H1 (cell line): ENCODE data around the gene ITPKC. TPM values are rescaled to one million over a fixed set of nuclear protein-coding genes. Genes with fewer than 3 reads are reported as not detected.

Experiments
- CTCF ChIA-PET: fragments of 300-600 bp; sonication (Branson Sonifier 250); formaldehyde crosslinking; loops from one replicate; lab custom pipeline; 2021; ENCODE audit not compliant: partially characterized antibody; lab: Charles Lee
- POLR2A ChIA-PET: fragments of 300-600 bp; sonication (Branson Sonifier 250); formaldehyde crosslinking; loops from one replicate; lab custom pipeline; 2021; ENCODE audit warnings: inconsistent platforms; ENCODE audit not compliant: partially characterized antibody; lab: Charles Lee
- DNase-seq, 2 experiments: peaks; one replicate each; pipeline versions ENCODE4 v3.0.0 to v3.0.0-alpha.2; 2010 to 2022; ENCODE audit warnings: low spot score in 2 of 2, low read depth in 1 of 2, mixed read lengths in 1 of 2
- FAIRE-seq: peaks from 2 replicates; lab custom pipeline; 2011; peaks lifted over from hg19 to GRCh38; lab: Jason Lieb, UNC
- H2AFZ ChIP-seq: 2 replicates; pipeline ENCODE4 v1.8.1; 2012; ENCODE audit warnings: low read length, inconsistent platforms
- H2AK5ac ChIP-seq: 2 replicates; pipeline ENCODE4 v1.6.1; 2013; ENCODE audit warnings: low read depth, low read length
- H2BK120ac ChIP-seq: replicated peaks from 2 replicates; pipeline ENCODE3; 2013; ENCODE audit warnings: low read depth, low read length, inconsistent platforms
- H2BK12ac ChIP-seq: 2 replicates; pipeline ENCODE4 v1.6.1; 2013; ENCODE audit warnings: low read depth, low read length
- H2BK15ac ChIP-seq: 2 replicates; pipeline ENCODE4 v1.6.1; 2013; ENCODE audit warnings: low read length
- H2BK20ac ChIP-seq: 2 replicates; pipeline ENCODE4 v1.6.1; 2013; ENCODE audit warnings: low read length
- H2BK5ac ChIP-seq: 2 replicates; pipeline ENCODE4 v1.6.1; 2013; ENCODE audit warnings: low read depth, low read length
- H3K14ac ChIP-seq: 2 replicates; pipeline ENCODE4 v1.6.1; 2013; ENCODE audit warnings: inconsistent platforms; ENCODE audit not compliant: insufficient read length
- H3K18ac ChIP-seq: 2 replicates; pipeline ENCODE4 v1.6.1; 2013; ENCODE audit warnings: low read length; ENCODE audit errors: extremely low read depth
- H3K23ac ChIP-seq: 2 replicates; pipeline ENCODE4 v1.6.1; 2013; ENCODE audit warnings: inconsistent platforms; ENCODE audit not compliant: insufficient read length
- H3K23me2 ChIP-seq: 2 replicates; pipeline ENCODE4 v1.6.1; 2013; ENCODE audit warnings: low read depth, low read length
- H3K27ac ChIP-seq: 2 replicates; pipeline ENCODE4 v1.6.1; 2011; ENCODE audit warnings: low read depth, low read length, inconsistent platforms
- H3K27me3 ChIP-seq, 4 experiments: replicated peaks in 1 of 4; 1 replicate in 1 of 4; 2 replicates in 3 of 4; pipeline versions ENCODE4 v1.6.1 to v1.8.1; 2011 to 2013; ENCODE audit warnings: low read length in 3 of 4, mild to moderate bottlenecking in 3 of 4, inconsistent platforms in 2 of 4, mixed read lengths in 2 of 4, moderate library complexity in 1 of 4; ENCODE audit not compliant: control insufficient read depth in 3 of 4, insufficient read depth in 3 of 4; ENCODE audit errors: extremely low read depth in 1 of 4
- H3K36me3 ChIP-seq, 4 experiments: 2 replicates each; pipeline versions ENCODE4 v1.6.1 to v1.8.1; 2011 to 2013; ENCODE audit warnings: mild to moderate bottlenecking in 4 of 4, low read length in 3 of 4, moderate library complexity in 2 of 4, control low read depth in 1 of 4, inconsistent platforms in 1 of 4; ENCODE audit not compliant: insufficient read depth in 4 of 4, control insufficient read depth in 2 of 4
- H3K4ac ChIP-seq: replicated peaks from 2 replicates; pipeline ENCODE3; 2013; ENCODE audit warnings: low read length, low read depth, mixed read lengths, inconsistent platforms; ENCODE audit not compliant: insufficient read length
- H3K4me1 ChIP-seq, 4 experiments: replicated peaks in 1 of 4; 1 replicate in 1 of 4; 2 replicates in 3 of 4; pipeline versions ENCODE4 v1.6.1 to v1.8.1; 2011 to 2013; ENCODE audit warnings: low read length in 3 of 4, inconsistent platforms in 2 of 4, mixed read lengths in 1 of 4; ENCODE audit not compliant: insufficient read depth in 4 of 4, control insufficient read depth in 3 of 4
- H3K4me2 ChIP-seq, 2 experiments: 2 replicates each; pipeline versions ENCODE4 v1.6.1 to v1.8.1; 2011 to 2013; ENCODE audit warnings: low read depth in 2 of 2, low read length in 2 of 2, control low read depth in 1 of 2, inconsistent platforms in 1 of 2, mild to moderate bottlenecking in 1 of 2; ENCODE audit not compliant: insufficient read depth in 1 of 2
- H3K4me3 ChIP-seq, 4 experiments: fragments of 200-600, 300-600 bp in 1 of 4; sonication (generic), shearing (Covaris generic), sonication (Bioruptor Twin) in 1 of 4; 2 replicates each; pipeline versions ENCODE4 v1.5.1 to v1.8.1; 2011 to 2016; ENCODE audit warnings: low read length in 4 of 4, low read depth in 3 of 4, control low read depth in 2 of 4, inconsistent platforms in 2 of 4, mild to moderate bottlenecking in 2 of 4, mixed read lengths in 1 of 4, moderate library complexity in 1 of 4; ENCODE audit not compliant: insufficient read depth in 2 of 4; ENCODE audit errors: extremely low read depth in 1 of 4
- H3K56ac ChIP-seq: replicated peaks from 2 replicates; pipeline ENCODE3; 2013; ENCODE audit warnings: low read depth, mild to moderate bottlenecking, mixed read lengths, low read length, inconsistent platforms; ENCODE audit not compliant: insufficient read length
- H3K79me1 ChIP-seq: 2 replicates; pipeline ENCODE4 v1.6.1; 2013; ENCODE audit warnings: low read depth, low read length, control low read depth
- H3K79me2 ChIP-seq, 2 experiments: 2 replicates each; pipeline versions ENCODE4 v1.6.1 to v1.8.1; 2012 to 2013; ENCODE audit warnings: low read length in 2 of 2, mild to moderate bottlenecking in 2 of 2, inconsistent platforms in 1 of 2; ENCODE audit not compliant: insufficient read depth in 2 of 2, control insufficient read depth in 1 of 2
- H3K9ac ChIP-seq, 4 experiments: replicated peaks in 1 of 4; 1 replicate in 1 of 4; 2 replicates in 3 of 4; pipeline versions ENCODE4 v1.6.1 to v1.8.1; 2011 to 2013; ENCODE audit warnings: low read depth in 3 of 4, low read length in 3 of 4, control low read depth in 2 of 4, mild to moderate bottlenecking in 2 of 4, moderate library complexity in 2 of 4, inconsistent platforms in 1 of 4; ENCODE audit errors: extremely low read depth in 1 of 4
- H3K9me3 ChIP-seq, 2 experiments: 2 replicates each; pipeline versions ENCODE4 v1.6.1 to v1.8.1; 2012 to 2013; ENCODE audit warnings: mild to moderate bottlenecking in 2 of 2, moderate library complexity in 2 of 2, control low read depth in 1 of 2, inconsistent platforms in 1 of 2, low read depth in 1 of 2, low read length in 1 of 2, mixed read lengths in 1 of 2; ENCODE audit not compliant: insufficient read depth in 2 of 2
- H4K20me1 ChIP-seq, 2 experiments: replicated peaks in 1 of 2; 2 replicates each; pipeline versions ENCODE3 to v1.8.1; 2011 to 2013; ENCODE audit warnings: inconsistent platforms in 2 of 2, low read length in 2 of 2, mild to moderate bottlenecking in 1 of 2; ENCODE audit not compliant: insufficient read depth in 2 of 2, control insufficient read depth in 1 of 2
- H4K5ac ChIP-seq: 2 replicates; pipeline ENCODE4 v1.6.1; 2013; ENCODE audit warnings: low read length, low read depth, mixed read lengths, inconsistent platforms; ENCODE audit not compliant: insufficient read length
- H4K8ac ChIP-seq: 2 replicates; pipeline ENCODE4 v1.8.0; 2013; ENCODE audit warnings: mild to moderate bottlenecking, moderate library complexity, low read length, inconsistent platforms; ENCODE audit not compliant: insufficient read depth; ENCODE audit errors: extremely low read depth
- H4K91ac ChIP-seq: replicated peaks from 2 replicates; pipeline ENCODE3; 2013; ENCODE audit warnings: low read length, mixed read lengths, inconsistent platforms; ENCODE audit not compliant: insufficient read length
- ASH2L ChIP-seq: fragments of 200-600, 300-600 bp; sonication (generic); IDR thresholded peaks from one replicate; pipeline ENCODE4 v1.7.1; 2017; ENCODE audit warnings: low read length
- BACH1 ChIP-seq: IDR thresholded peaks from 2 replicates; pipeline ENCODE4 v1.6.1; 2012; ENCODE audit warnings: low read length, improper control_type of control experiment
- CREB1 ChIP-seq: IDR thresholded peaks from 2 replicates; pipeline ENCODE4 v1.6.1; 2012; ENCODE audit warnings: inconsistent platforms
- EGR1 ChIP-seq: IDR thresholded peaks from 2 replicates; pipeline ENCODE4 v1.6.1; 2011; ENCODE audit warnings: low read depth, low read length, borderline replicate concordance
- EP300 ChIP-seq, 2 experiments: IDR thresholded peaks; 1 replicate in 1 of 2; 2 replicates in 1 of 2; pipeline ENCODE4 v1.6.1; 2011 to 2012; ENCODE audit warnings: low read depth in 2 of 2, low read length in 2 of 2, mild to moderate bottlenecking in 2 of 2, borderline replicate concordance in 1 of 2, inconsistent platforms in 1 of 2, moderate library complexity in 1 of 2
- FOSL1 ChIP-seq: IDR thresholded peaks from 2 replicates; pipeline ENCODE4 v1.6.1; 2011; ENCODE audit warnings: mild to moderate bottlenecking, low read depth, low read length, moderate library complexity; ENCODE audit not compliant: insufficient read depth
- GTF2F1 ChIP-seq: IDR thresholded peaks from 2 replicates; pipeline ENCODE4 v1.6.1; 2012; ENCODE audit warnings: low read depth, low read length, improper control_type of control experiment, borderline replicate concordance
- NRF1 ChIP-seq: IDR thresholded peaks from 2 replicates; pipeline ENCODE4 v1.6.1; 2011; ENCODE audit warnings: mild to moderate bottlenecking, low read depth, low read length, improper control_type of control experiment
- POLR2AphosphoS5 ChIP-seq: IDR thresholded peaks from 2 replicates; pipeline ENCODE4 v1.6.1; 2011; ENCODE audit warnings: low read depth, low read length
- RAD21 ChIP-seq, 2 experiments: IDR thresholded peaks in 1 of 2; conservative IDR thresholded peaks in 1 of 2; 2 replicates each; pipeline ENCODE4 v1.6.1; 2011; ENCODE audit warnings: low read depth in 2 of 2, low read length in 2 of 2, improper control_type of control experiment in 1 of 2, inconsistent platforms in 1 of 2, mild to moderate bottlenecking in 1 of 2, moderate library complexity in 1 of 2
- RBBP5 ChIP-seq: IDR thresholded peaks from 2 replicates; pipeline ENCODE4 v1.7.1; 2012; ENCODE audit warnings: low read depth, mild to moderate bottlenecking, inconsistent platforms, low read length, moderate library complexity, borderline replicate concordance
- SIRT6 ChIP-seq: IDR thresholded peaks from one replicate; pipeline ENCODE4 v1.7.1; 2012; ENCODE audit warnings: low read length, inconsistent platforms
- SP1 ChIP-seq: IDR thresholded peaks from 2 replicates; pipeline ENCODE4 v1.6.1; 2011; ENCODE audit warnings: low read depth, low read length
- TCF12 ChIP-seq: IDR thresholded peaks from 2 replicates; pipeline ENCODE4 v1.6.1; 2011; ENCODE audit warnings: low read depth, mild to moderate bottlenecking, low read length
- ZNF274 ChIP-seq: IDR thresholded peaks from 2 replicates; pipeline ENCODE4 v1.7.0; 2012; ENCODE audit warnings: low read length, borderline replicate concordance; ENCODE audit errors: extremely low read depth
- WGBS, 2 experiments: shearing (Covaris generic) in 1 of 2; methylation state at CpG; one replicate each; pipeline versions ENCODE4 v1.1.6 to v1.1.7; 2013 to 2015; ENCODE audit warnings: low lambda C conversion rate in 2 of 2, mixed read lengths in 2 of 2, inconsistent platforms in 1 of 2, low coverage in 1 of 2, missing lambda C conversion rate in 1 of 2; ENCODE audit not compliant: insufficient replicate concordance in 2 of 2, insufficient coverage in 1 of 2, insufficient read length in 1 of 2; ENCODE audit errors: extremely low coverage in 1 of 2, missing lambda C conversion rate in 1 of 2; 5-methylcytosine and 5-hydroxymethylcytosine counted together
- polyA plus RNA-seq, 7 experiments: library from polyadenylated mRNA; depleted of rRNA in 3 of 7; stranded (reverse) in 5 of 7; unstranded in 2 of 7; fragments of >200 nt in 5 of 7; fragments of 200-250 nt in 2 of 7; gene quantifications; 1 replicate in 5 of 7; 2 replicates in 1 of 7; 4 replicates in 1 of 7; pipeline versions ENCODE4 v1.2.1 to v1.2.3, GENCODE V29; 2011 to 2013; ENCODE audit warnings: missing spikeins in 2 of 7, mixed read lengths in 2 of 7
- total RNA-seq: library from RNA; stranded (reverse); fragmentation: NEBNext Ultra II Directional; extraction: Animal tissue kit (Norgen Biotek cat#: 25700); gene quantifications from 2 replicates; pipeline ENCODE4 v1.2.1, GENCODE V29; 2021

ITPKC gene
- total and polyA plus RNA-seq, 2 of the 8 experiments (the other 6 are each of a cell fraction or from before 2014, with no cell fraction given): 5.2 to 8.9 TPM

DNA sequence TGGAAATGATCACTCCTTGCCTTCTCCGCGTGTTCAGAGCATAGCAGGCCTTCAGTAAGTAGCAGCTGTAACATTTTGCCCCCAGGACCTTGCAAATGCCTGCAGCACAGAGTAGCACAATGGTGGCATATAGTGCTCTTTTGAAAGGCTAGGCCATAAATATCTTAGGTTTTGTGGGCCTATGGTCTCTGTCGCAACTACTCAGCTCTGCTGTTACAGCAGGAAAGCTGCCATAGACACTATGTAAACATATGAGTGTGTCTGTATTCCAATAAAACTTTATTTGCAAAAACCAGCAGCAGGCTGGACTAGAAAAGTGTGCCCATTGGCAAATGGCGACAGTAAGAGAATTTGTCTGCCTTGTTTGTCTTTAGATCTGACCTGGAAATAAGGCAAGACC lies 9.4 kb downstream of the ITPKC start:
- Histone ChIP-seq H3K36me3 (peaks cover 2 to 14% (median 6%) of the 10 kb centered on the region in 4 experiments; a peak in 5 of 8 replicates), H2BK15ac (no peak overlapping the region), H2BK5ac (no peak overlapping the region), H3K18ac (no peak overlapping the region), H3K9ac (no peak overlapping the region), H3K27me3 (no peaks in the 10 kb centered on the region), H3K4ac (no peak overlapping the region), H3K9me3 (no peaks in the 10 kb centered on the region), H2BK12ac (no peak overlapping the region), H3K4me1 (no peaks in the 10 kb centered on the region), H4K5ac (no peak overlapping the region), H4K8ac (no peak overlapping the region), H2BK120ac (no peak overlapping the region), H3K23ac (no peak overlapping the region), H4K91ac (no peak overlapping the region), H3K79me1 (no peaks in the 10 kb centered on the region; the same call in none of the 2 replicates), H3K14ac (no peak overlapping the region), H2AFZ (no peak overlapping the region), H2AK5ac (no peak overlapping the region), H2BK20ac (no peak overlapping the region), H3K27ac (no peak overlapping the region), H4K20me1 (no peaks in the 10 kb centered on the region), H3K4me2 (no peak overlapping the region), H3K56ac (no peak overlapping the region), H3K4me3 (no peak overlapping the region), H3K79me2 (peaks cover 0 to 2% of the 10 kb centered on the region in 2 experiments; a peak in 1 of 4 replicates), H3K23me2 (no peaks in the 10 kb centered on the region)
- FAIRE-seq: no peak
- POLR2A ChIA-PET: interaction anchor here (0.8 to 2.6 kb wide), 4 partner anchors 10 to 31 kb away, joined by 3 to 9 read pairs (median 4); no protein-coding TSS in a partner anchor
- 95% methylated on average over 4 of the region's 4 CpGs; no CpG with 5 or more reads in 1 of the 2 experiments for WGBS, 2 experiments
- no peak for DNase-seq
- CTCF ChIA-PET: interaction anchor here (1.7 to 1.8 kb wide), 2 partner anchors 10 to 20 kb away, joined by 4 read pairs; no protein-coding TSS in a partner anchor
- TF ChIP-seq SIRT6 (no peak), CREB1 (no peak), EP300 (IDR thresholded peaks at IDR 0.05; ENCODE audit: borderline replicate concordance in 1 of 2, low read depth in 2 of 2, low read length in 2 of 2) (no peak), EGR1 (no peak), POLR2AphosphoS5 (no peak), RAD21 (IDR thresholded peaks at IDR 0.05 in 1 of 2, conservative IDR thresholded peaks at IDR 0.05 in 1 of 2; ENCODE audit: low read depth in 2 of 2, low read length in 2 of 2) (no peak), RBBP5 (no peak), SP1 (no peak), GTF2F1 (no peak), NRF1 (no peak), BACH1 (no peak), ZNF274 (no peak), TCF12 (no peak), ASH2L (no peak), FOSL1 (no peak)
